SK-N-MC (cell line): Measurements from ENCODE around the gene ADAMTS10.

Experiments used
- EZH2 ChIP-seq: fragments of 200-600 bp; sonication (generic); IDR thresholded peaks from one replicate; pipeline ENCODE4 v1.6.1; 2017; ENCODE audit warnings: antibody characterized with exemption
- POLR2AphosphoS5 ChIP-seq: IDR thresholded peaks from 2 replicates; pipeline ENCODE4 v1.6.1; 2012; ENCODE audit warnings: mild to moderate bottlenecking, low read depth, low read length, borderline replicate concordance

- no peak for TF ChIP-seq POLR2AphosphoS5
- TF ChIP-seq EZH2, result no peak
Observed at GRCh38 chr19:8596168-8596567, 14.3 kb downstream of the ADAMTS10 start.
